Measurements from ENCODE around the gene TGFBR1. TPM values are rescaled to one million over a fixed set of nuclear protein-coding genes. Genes with fewer than 3 reads are reported as not detected.

Gene TGFBR1
- total RNA-seq, 1 donor from 2014 or later: 24.1 TPM

GRCh38 chr9:99166149-99166548 lies 61.2 kb downstream of the TGFBR1 start:
- DNase-seq (ENCODE audit: extremely low read depth, low read depth, low spot score): no peak

DNA sequence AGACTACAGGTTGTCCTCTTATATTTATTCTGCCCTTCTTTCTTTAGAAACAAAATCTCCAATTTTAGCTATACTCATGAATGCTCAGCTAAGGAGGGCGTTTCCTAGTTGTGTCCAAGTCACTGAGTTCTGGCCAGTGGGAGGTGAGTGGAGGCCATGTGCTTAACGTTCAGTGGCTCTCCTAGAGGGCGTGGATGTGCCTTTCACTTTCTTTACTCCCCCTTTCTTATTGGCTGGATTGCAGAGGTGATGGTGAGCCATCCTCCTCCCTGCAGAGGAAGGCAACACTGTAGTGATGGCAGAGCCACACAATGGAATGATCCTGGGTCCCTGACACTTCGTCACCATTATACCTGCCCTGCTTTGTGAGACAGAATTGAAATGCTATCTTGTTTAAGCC lies 62.2 kb downstream of the TGFBR1 start:
- DNase-seq (ENCODE audit: extremely low read depth, low read depth, low spot score): no peak

GRCh38 chr9:99167694-99168093 lies 62.8 kb downstream of the TGFBR1 start:
- DNase-seq (ENCODE audit: extremely low read depth, low read depth, low spot score): no peak

DNA sequence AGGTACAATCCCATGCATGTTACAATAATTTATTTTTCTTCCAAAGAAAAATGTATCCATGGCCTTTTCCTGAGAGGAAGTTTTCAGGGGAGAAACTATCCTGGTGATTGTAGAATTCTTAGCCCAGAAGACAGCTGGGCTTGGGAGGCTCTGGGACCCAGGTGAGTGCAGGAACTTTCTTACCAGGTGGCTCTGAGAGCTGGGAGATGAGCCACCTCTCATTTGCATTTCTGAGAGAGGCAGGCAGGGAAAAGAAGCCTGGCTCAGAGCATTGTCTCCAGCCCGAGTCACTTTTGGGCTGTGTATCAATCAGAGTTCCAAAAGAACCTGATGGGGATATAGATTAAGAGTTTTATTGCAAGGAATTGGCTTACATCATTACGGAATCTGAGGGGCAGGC lies 64.2 kb downstream of the TGFBR1 start:
- no peak for DNase-seq (ENCODE audit: extremely low read depth, low read depth, low spot score)

DNA sequence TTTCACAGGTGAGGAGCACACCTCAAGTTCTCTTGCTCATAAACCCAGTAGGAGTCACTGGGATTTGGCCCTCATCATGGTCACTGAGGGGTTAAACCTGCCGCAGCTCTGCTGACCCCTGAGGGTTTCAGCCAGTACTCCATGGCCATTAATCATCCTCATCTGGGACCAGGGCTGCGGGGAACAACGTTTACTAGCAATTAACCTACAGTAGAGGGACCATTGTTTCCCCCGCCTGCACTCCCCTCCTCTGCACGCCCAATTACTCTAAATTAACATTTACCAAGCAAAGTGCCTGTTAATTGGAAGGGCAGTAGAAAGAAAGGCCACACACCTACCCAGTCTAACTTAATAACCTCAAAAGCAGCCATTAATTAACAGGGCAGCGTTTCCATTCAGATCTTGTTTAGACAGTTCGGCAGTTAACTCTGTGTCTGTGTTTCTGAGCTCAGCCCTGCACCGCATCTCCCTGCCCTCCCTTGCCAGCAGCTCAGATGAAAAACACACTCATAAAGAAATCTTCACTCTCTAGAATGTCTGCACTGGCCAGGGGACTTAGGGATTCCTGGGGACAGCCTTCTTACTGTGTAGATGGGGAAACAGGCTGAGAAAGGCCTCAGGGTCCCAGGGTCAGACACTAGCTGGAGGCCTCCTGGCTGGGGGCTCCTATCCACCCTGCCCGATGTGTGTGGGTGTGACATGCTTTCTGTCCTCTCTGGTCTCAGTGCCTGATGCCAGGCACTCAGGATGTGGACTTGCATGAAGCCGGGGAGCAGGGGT lies 65.3 kb downstream of the TGFBR1 start:
- no peak for DNase-seq (ENCODE audit: extremely low read depth, low read depth, low spot score)

DNA sequence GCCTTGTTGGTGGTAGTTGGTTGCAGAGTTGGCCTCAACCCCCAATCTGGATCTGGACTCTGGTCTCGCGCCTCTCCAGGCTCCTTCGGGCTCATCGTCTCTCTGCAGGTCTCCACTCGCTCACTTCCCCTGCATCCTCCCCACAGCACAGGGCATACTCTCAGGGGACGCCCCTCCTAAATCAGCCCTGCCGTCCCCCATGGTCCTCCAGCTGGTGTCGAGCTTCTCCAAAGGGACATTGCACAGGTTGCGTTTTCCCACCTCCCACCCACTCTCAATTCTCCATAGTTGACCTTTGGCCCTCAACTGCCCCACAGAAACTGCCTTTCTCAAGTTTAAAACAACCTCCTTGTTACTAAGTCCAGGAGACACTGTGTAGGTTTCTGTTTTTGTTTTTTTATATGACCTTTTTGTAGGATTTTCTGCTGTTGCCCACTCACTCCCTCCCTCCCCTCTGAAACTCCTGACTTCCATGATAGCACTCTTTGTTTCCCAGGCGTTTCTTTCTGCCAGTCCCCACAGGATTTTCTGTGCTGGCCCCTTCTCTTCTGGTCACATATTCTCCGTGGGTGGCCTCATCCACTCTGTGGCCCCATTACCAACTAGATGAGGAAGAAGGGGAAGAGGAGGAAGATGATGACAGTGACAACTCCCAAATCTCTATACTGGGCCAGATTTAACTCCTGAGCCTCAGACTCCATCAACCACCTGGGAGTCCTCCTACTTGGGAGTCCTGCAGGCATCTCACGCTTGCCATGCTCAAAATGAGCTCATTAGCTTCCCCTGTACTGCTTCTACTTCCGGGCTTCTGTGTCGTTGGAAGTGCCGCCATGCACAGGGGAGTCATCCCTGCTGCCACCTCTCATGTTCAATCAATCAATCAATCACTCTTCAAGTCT lies 66.6 kb downstream of the TGFBR1 start:
- DNase-seq (ENCODE audit: extremely low read depth, low read depth, low spot score): no peak

DNA sequence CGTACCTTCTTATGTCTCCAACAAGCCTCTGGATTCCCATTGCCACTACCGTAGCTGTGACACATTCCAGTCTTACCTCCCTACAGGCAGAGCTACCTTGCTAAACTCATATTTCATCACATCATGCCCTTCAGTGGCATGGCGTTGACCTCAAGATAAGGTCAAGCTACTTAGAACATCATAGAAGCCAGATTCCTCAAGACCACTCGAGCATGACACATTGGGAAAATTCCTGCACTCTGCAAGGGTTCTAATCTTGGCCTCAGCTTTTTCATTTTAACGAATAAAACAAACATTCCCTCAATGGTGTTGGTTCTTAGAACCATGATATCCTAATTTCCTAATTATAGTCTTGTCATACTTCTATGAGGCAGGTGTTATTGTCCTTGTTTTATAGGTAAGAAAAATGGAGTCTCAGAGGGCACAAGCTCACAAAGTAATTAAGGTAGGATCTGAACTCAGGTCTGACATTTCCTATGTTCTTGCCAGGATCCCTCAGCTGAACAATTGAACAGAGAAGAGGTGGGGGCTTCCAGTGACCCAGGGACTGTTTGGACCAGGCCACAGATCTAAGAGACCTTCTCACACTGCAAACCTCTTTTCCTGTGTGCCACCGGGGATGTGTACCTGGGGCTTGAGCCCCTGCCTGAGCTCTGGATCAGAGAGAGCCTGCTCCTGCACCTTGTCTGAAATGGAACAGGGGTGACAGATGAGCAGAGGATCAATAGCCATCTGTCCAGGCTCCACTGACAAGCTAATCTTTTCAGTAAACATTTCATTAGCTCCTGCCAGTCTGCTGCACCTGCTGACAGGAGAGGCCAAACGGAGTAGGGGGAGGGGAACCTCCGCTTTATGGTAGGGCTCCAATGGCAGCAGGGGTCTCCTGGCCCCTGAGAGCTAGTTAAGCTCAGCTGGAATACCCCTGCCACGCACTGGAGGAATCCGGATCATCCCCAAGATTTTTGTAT lies 67.5 kb downstream of the TGFBR1 start:
- DNase-seq (ENCODE audit: extremely low read depth, low read depth, low spot score): no peak

DNA sequence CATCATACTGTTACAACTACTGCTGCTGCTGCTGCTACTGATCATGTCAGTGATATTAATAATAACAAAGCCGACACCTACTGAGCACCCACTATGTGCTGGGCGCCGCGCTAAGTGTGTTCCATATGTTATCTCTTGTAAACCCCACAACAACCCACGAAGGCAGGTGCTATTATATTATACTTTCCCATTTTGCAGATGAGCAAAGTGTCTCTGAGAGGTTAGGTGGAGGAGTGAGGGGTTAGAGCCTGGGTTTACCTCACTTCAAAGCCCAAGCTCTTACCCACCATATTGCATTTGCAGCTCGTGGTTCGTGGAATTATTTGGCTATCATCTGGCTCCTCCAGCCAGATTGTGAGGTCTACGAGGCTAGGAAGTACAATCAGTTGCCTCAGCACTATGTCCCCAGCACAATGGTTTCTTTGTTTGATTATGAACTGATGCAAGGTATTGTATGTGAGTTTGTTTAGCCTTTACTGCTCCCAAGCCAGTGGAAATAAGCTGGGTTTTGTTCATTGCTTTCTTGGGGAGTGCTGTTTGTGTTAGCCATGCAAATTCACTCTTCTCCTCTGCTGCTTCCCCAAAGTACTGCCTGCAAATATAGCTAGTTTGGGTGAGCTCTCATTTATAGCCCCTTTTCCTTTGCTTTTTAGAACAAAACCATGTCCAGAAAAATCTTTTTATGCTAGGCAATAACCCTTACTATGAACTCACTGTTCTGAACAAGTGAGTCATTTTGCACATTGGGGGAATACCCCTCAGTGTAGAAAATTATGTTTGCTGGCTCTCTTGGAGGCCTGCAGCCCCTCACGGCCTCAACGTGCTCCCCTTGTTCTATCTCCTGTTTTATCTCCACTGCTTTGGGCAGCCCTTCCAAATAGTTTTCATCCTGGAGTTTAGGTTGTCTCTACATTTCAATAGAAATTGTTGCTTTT lies 68.9 kb downstream of the TGFBR1 start:
- DNase-seq (ENCODE audit: extremely low read depth, low read depth, low spot score): no peak

- no peak for DNase-seq (ENCODE audit: extremely low read depth, low read depth, low spot score)
Measured at GRCh38 chr9:99176527-99177013, 71.7 kb downstream of the TGFBR1 start.

GRCh38 chr9:99177576-99178366 lies 72.9 kb downstream of the TGFBR1 start:
- DNase-seq (ENCODE audit: extremely low read depth, low read depth, low spot score): no peak

DNA sequence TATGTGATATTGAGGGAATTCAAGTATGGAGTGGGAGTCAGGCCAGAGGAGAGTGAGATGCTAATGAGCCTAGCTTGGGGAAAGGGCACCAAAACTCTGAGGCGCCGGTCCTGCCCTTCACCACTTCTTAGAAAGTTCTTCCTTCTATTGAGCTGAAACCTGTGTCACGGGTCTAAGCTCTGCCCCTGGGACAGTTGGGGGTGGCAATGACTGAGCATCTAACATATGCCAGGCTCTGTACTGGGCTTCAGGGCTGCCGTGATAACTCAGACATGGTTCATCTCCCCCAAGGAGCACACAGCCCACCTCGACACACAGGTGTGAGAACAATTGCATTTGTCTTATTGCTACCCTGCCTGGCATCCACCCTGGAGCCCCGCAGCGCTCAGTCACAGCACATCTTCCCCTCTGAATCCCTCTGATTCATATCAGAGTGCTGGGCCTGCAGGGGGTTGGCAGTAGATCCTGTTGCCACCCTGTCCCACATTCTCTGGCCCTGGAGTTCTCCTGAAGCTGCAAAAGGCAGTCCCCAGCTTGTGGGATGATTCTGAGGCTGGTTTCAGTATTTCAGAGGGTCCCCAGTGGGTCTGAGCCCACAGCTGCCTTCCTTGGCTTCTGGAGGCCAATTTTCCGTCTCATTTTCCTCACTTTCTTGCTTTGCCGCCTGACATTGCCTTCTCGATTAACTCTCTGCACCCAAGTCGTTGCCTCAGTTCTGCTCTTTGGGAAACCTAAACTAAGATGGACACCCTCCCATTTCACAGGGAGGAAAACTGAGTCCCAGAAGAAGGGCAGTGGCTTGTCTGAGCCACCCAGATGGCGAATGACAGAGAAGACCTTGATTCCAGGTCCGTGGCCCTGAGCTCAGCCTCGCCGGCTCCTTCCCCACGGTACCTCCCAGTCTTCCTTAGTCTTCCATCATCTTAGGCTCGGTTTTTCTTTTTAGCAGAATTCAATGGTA lies 74.3 kb downstream of the TGFBR1 start:
- no peak for DNase-seq (ENCODE audit: extremely low read depth, low read depth, low spot score)

GRCh38 chr9:99180199-99180598 lies 75.3 kb downstream of the TGFBR1 start:
- no peak for DNase-seq (ENCODE audit: extremely low read depth, low read depth, low spot score)

GRCh38 chr9:99180662-99181061 lies 75.7 kb downstream of the TGFBR1 start:
- DNase-seq (ENCODE audit: extremely low read depth, low read depth, low spot score): no peak

GRCh38 chr9:99181206-99181605 lies 76.3 kb downstream of the TGFBR1 start:
- DNase-seq (ENCODE audit: extremely low read depth, low read depth, low spot score): no peak

DNA sequence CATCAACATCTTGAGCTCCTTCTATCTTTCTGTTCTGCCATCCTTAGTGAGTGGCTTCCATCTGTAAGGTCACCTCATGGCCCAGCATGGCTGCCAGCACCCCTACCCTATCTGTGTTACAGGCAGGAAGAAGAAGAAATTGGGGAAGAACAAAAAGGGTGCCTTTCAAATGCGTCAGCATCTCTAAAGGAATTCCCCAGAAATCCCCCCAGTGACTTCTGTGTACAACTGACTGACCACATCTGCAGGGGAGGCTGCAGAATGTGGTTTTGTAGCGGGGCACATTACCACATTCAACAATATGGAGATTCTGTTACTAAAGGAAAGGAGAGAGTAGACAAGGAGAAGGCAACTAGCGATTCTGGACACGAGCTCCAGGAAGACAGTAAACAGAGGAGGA lies 76.7 kb downstream of the TGFBR1 start:
- no peak for DNase-seq (ENCODE audit: extremely low read depth, low read depth, low spot score)

GRCh38 chr9:99182356-99182755 lies 77.4 kb downstream of the TGFBR1 start:
- no peak for DNase-seq (ENCODE audit: extremely low read depth, low read depth, low spot score)

DNA sequence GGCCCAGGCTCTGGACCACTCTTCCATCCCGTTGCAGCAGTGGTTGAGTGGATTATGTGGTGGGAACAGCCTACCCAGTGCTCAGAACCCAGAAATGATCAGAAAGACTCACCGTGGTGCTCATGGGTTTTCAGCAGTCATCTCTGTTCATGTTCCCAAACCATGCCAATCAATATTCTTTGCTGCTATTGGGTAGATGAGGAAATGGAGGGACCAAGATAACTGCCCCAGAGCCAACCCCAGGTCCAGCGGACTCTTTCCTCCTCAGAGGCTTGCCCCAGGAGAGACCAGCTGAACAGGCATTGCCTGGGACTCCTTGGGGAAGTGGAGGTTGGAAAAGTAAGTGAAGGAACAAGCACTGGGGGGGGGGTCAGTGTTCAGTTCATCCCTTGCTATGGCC lies 78.7 kb downstream of the TGFBR1 start:
- no peak for DNase-seq (ENCODE audit: extremely low read depth, low read depth, low spot score)

- DNase-seq (ENCODE audit: extremely low read depth, low read depth, low spot score): no peak
Measured at GRCh38 chr9:99184110-99184474, 79.2 kb downstream of the TGFBR1 start.

All from glomerular endothelial cell (primary cell).